WTC11 (cell line): ENCODE measurements around the gene MAPK9. TPM values are rescaled to one million over a fixed set of nuclear protein-coding genes. Genes with fewer than 3 reads are reported as not detected.

Experiments
- ATAC-seq: fragments of 200-7000 bp; cut with Tn5 transposase; 2 replicates; pipeline ENCODE4 v1.10.0; 2021; ENCODE audit warnings: mild to moderate bottlenecking, moderate library complexity
- CTCF ChIA-PET: fragments of 300-600 bp; sonication (Branson Sonifier 250); formaldehyde crosslinking; loops from one replicate; lab custom pipeline; 2021; ENCODE audit warnings: antibody characterized with exemption; lab: Charles Lee
- POLR2A ChIA-PET: fragments of 350-600 bp; sonication (Branson Sonifier 250); formaldehyde crosslinking; loops from one replicate; lab custom pipeline; 2021; ENCODE audit warnings: antibody characterized with exemption; lab: Charles Lee
- DNase-seq: peaks from one replicate; pipeline ENCODE4 v3.0.0; 2021; ENCODE audit warnings: low spot score
- H3K27ac Mint-ChIP-seq: 2 replicates; pipeline ENCODE4 v1.8.0; 2021; ENCODE audit warnings: mixed read lengths
- H3K27me3 Mint-ChIP-seq: 2 replicates; pipeline ENCODE4 v1.8.0; 2021; ENCODE audit warnings: low read depth, mild to moderate bottlenecking, moderate library complexity, mixed read lengths
- H3K36me3 Mint-ChIP-seq: 2 replicates; pipeline ENCODE4 v1.8.0; 2021; ENCODE audit warnings: mixed read lengths
- H3K4me1 Mint-ChIP-seq: 2 replicates; pipeline ENCODE4 v1.8.0; 2022; ENCODE audit warnings: mixed read lengths
- H3K4me3 Mint-ChIP-seq: 2 replicates; pipeline ENCODE4 v1.8.0; 2021; ENCODE audit warnings: mild to moderate bottlenecking, moderate library complexity, mixed read lengths
- H3K9me3 Mint-ChIP-seq: 2 replicates; pipeline ENCODE4 v1.8.0; 2021; ENCODE audit warnings: mixed read lengths
- ATF3 ChIP-seq: sonication (generic); formaldehyde crosslinking; conservative IDR thresholded peaks from 2 replicates; pipeline ENCODE4 v1.8.1; 2022; ENCODE audit warnings: mild to moderate bottlenecking, missing genetic modification reagents
- CBFB ChIP-seq: sonication (generic); formaldehyde crosslinking; IDR thresholded peaks from 2 replicates; pipeline ENCODE4 v1.8.1; 2022; ENCODE audit warnings: mild to moderate bottlenecking, low read depth, missing genetic modification reagents
- CREB1 ChIP-seq: sonication (generic); formaldehyde crosslinking; IDR thresholded peaks from 2 replicates; pipeline ENCODE4 v1.8.0; 2023; ENCODE audit warnings: mild to moderate bottlenecking, missing genetic modification reagents
- ELF4 ChIP-seq: sonication (generic); formaldehyde crosslinking; IDR thresholded peaks from 2 replicates; pipeline ENCODE4 v1.8.1; 2022; ENCODE audit warnings: low read depth, mild to moderate bottlenecking, moderate library complexity, missing genetic modification reagents
- ETV6 ChIP-seq: sonication (generic); formaldehyde crosslinking; IDR thresholded peaks from 2 replicates; pipeline ENCODE4 v1.8.1; 2022; ENCODE audit warnings: mild to moderate bottlenecking, missing genetic modification reagents
- FOXP1 ChIP-seq: sonication (generic); formaldehyde crosslinking; IDR thresholded peaks from 2 replicates; pipeline ENCODE4 v1.8.0; 2022; ENCODE audit warnings: missing genetic modification reagents, mild to moderate bottlenecking, moderate library complexity, borderline replicate concordance
- HMGA2 ChIP-seq: fragments of 250-450 bp; sonication (Bioruptor Pico); IDR thresholded peaks from 2 replicates; pipeline ENCODE4 v1.4.0; 2021; ENCODE audit warnings: mild to moderate bottlenecking, moderate library complexity
- IRF2 ChIP-seq: sonication (generic); formaldehyde crosslinking; IDR thresholded peaks from 2 replicates; pipeline ENCODE4 v1.8.0; 2022; ENCODE audit warnings: low read depth, missing genetic modification reagents, borderline replicate concordance
- KAT7 ChIP-seq: sonication (generic); formaldehyde crosslinking; IDR thresholded peaks from 2 replicates; pipeline ENCODE4 v1.8.1; 2023; ENCODE audit warnings: missing genetic modification reagents, mild to moderate bottlenecking, borderline replicate concordance
- MXD4 ChIP-seq: fragments of 250-450 bp; sonication (Bioruptor Pico); IDR thresholded peaks from 2 replicates; pipeline ENCODE4 v1.8.0; 2021; ENCODE audit warnings: mild to moderate bottlenecking, moderate library complexity, borderline replicate concordance
- MYBL2 ChIP-seq: sonication (generic); formaldehyde crosslinking; IDR thresholded peaks from 2 replicates; pipeline ENCODE4 v1.8.1; 2023; ENCODE audit warnings: mild to moderate bottlenecking, moderate library complexity, missing genetic modification reagents
- NFATC4 ChIP-seq: fragments of 250-450 bp; sonication (Bioruptor Pico); IDR thresholded peaks from 2 replicates; pipeline ENCODE4 v1.9.0; 2021; ENCODE audit warnings: mild to moderate bottlenecking
- NFYB ChIP-seq: sonication (generic); formaldehyde crosslinking; conservative IDR thresholded peaks from 2 replicates; pipeline ENCODE4 v1.8.0; 2022; ENCODE audit warnings: low read depth, missing genetic modification reagents
- NR1H2 ChIP-seq: sonication (generic); formaldehyde crosslinking; IDR thresholded peaks from 2 replicates; pipeline ENCODE4 v1.9.0; 2021; ENCODE audit warnings: mild to moderate bottlenecking, moderate library complexity, missing genetic modification reagents
- NR2C2 ChIP-seq: sonication (generic); formaldehyde crosslinking; IDR thresholded peaks from 2 replicates; pipeline ENCODE4 v1.8.0; 2022; ENCODE audit warnings: mild to moderate bottlenecking, missing genetic modification reagents
- PRDM15 ChIP-seq: sonication (generic); formaldehyde crosslinking; IDR thresholded peaks from 2 replicates; pipeline ENCODE4 v1.8.0; 2022; ENCODE audit warnings: missing genetic modification reagents
- PRRX2 ChIP-seq: fragments of 250-450 bp; sonication (Bioruptor Pico); IDR thresholded peaks from 2 replicates; pipeline ENCODE4 v1.8.0; 2021; ENCODE audit warnings: mild to moderate bottlenecking
- RELA ChIP-seq: sonication (generic); formaldehyde crosslinking; IDR thresholded peaks from 2 replicates; pipeline ENCODE4 v1.8.1; 2022; ENCODE audit warnings: missing genetic modification reagents, mild to moderate bottlenecking, borderline replicate concordance
- RORB ChIP-seq: fragments of 250-450 bp; sonication (Bioruptor Pico); IDR thresholded peaks from 2 replicates; pipeline ENCODE4 v1.9.0; 2021; ENCODE audit warnings: mild to moderate bottlenecking
- SMAD4 ChIP-seq: sonication (generic); formaldehyde crosslinking; IDR thresholded peaks from 2 replicates; pipeline ENCODE4 v1.8.0; 2022; ENCODE audit warnings: mild to moderate bottlenecking, missing genetic modification reagents
- SP1 ChIP-seq: sonication (generic); formaldehyde crosslinking; conservative IDR thresholded peaks from 2 replicates; pipeline ENCODE4 v1.8.1; 2022; ENCODE audit warnings: missing genetic modification reagents
- ZBTB21 ChIP-seq: sonication (generic); formaldehyde crosslinking; IDR thresholded peaks from 2 replicates; pipeline ENCODE4 v1.8.1; 2023; ENCODE audit warnings: mild to moderate bottlenecking, missing genetic modification reagents, borderline replicate concordance
- ZNF219 ChIP-seq: sonication (generic); formaldehyde crosslinking; IDR thresholded peaks from 2 replicates; pipeline ENCODE4 v1.8.0; 2023; ENCODE audit warnings: missing genetic modification reagents, mild to moderate bottlenecking, borderline replicate concordance
- ZNF281 ChIP-seq: sonication (generic); formaldehyde crosslinking; IDR thresholded peaks from 2 replicates; pipeline ENCODE4 v1.8.0; 2023; ENCODE audit warnings: mild to moderate bottlenecking, missing genetic modification reagents
- ZNF317 ChIP-seq: sonication (generic); formaldehyde crosslinking; IDR thresholded peaks from 2 replicates; pipeline ENCODE4 v1.8.1; 2023; ENCODE audit warnings: low read depth, mild to moderate bottlenecking, moderate library complexity, missing genetic modification reagents, borderline replicate concordance
- ZNF425 ChIP-seq: fragments of 250-450 bp; sonication (Bioruptor Pico); conservative IDR thresholded peaks from 2 replicates; pipeline ENCODE4 v1.9.0; 2021; ENCODE audit warnings: mild to moderate bottlenecking
- ZNF671 ChIP-seq: fragments of 250-450 bp; sonication (Bioruptor Pico); IDR thresholded peaks from 2 replicates; pipeline ENCODE4 v1.8.0; 2021; ENCODE audit warnings: mild to moderate bottlenecking
- total RNA-seq: library from RNA; stranded (reverse); gene quantifications from 3 replicates; pipeline ENCODE4 v1.2.3, GENCODE V29; 2021

MAPK9 gene
- total RNA-seq, 1 experiment from 2014 or later = 42.9 TPM

- CTCF ChIA-PET = interaction anchor here (0.9 to 4.5 kb wide), 8 partner anchors 26 to 195 kb away, joined by 4 to 21 read pairs (median 7); partner anchors contain the start of gene RASGEF1C
- no peak for ATAC-seq
These were observed 2.5 kb downstream of the MAPK9 start for GRCh38 chr5:180289433-180289832.

GRCh38 chr5:180287868-180288267 lies 4.0 kb downstream of the MAPK9 start:
- H3K27ac Mint-ChIP-seq = peak overlapping the region; percentile 3
- ChIA-PET CTCF (interaction anchor here (4.5 kb wide), 1 partner anchor 28 kb away, joined by 21 read pairs; no protein-coding TSS in a partner anchor), POLR2A (no interaction called here)
- H3K36me3 Mint-ChIP-seq = peaks cover 27% of the 10 kb centered on the region
- H3K9me3 Mint-ChIP-seq = no peaks in the 10 kb centered on the region
- no peak overlapping the region for H3K4me3 Mint-ChIP-seq
- peaks cover 44% of the 10 kb centered on the region for H3K4me1 Mint-ChIP-seq
- H3K27me3 Mint-ChIP-seq = no peaks in the 10 kb centered on the region
- no peak for ATAC-seq
- no peak for TF ChIP-seq ZNF219 (CRISPR knock-in tag)
- TF ChIP-seq KAT7 = no peak
- TF ChIP-seq HMGA2 = no peak
- TF ChIP-seq ELF4 (CRISPR knock-in tag) = no peak
- TF ChIP-seq NFYB (CRISPR knock-in tag) = no peak
- TF ChIP-seq IRF2 (CRISPR knock-in tag) = no peak
- no peak for TF ChIP-seq ATF3 (CRISPR knock-in tag)
- no peak for TF ChIP-seq CBFB (CRISPR knock-in tag)
- no peak for TF ChIP-seq ZNF317 (CRISPR knock-in tag)
- DNase-seq = no peak

More at GRCh38 chr5:180289433-180289832, 2.5 kb downstream of the MAPK9 start:
- no peaks in the 10 kb centered on the region for H3K27me3 Mint-ChIP-seq
- POLR2A ChIA-PET = no interaction called here
- no peak for DNase-seq
- H3K27ac Mint-ChIP-seq = no peak overlapping the region
- TF ChIP-seq SP1 (CRISPR knock-in tag) = no peak
- no peak for TF ChIP-seq ZBTB21 (CRISPR knock-in tag)
- no peak for TF ChIP-seq MXD4 (CRISPR knock-in tag)
- no peak for TF ChIP-seq CREB1
- H3K4me3 Mint-ChIP-seq = no peak overlapping the region
- peaks cover 24% of the 10 kb centered on the region for H3K36me3 Mint-ChIP-seq
- H3K4me1 Mint-ChIP-seq = peaks cover 55% of the 10 kb centered on the region
- no peaks in the 10 kb centered on the region for H3K9me3 Mint-ChIP-seq

- DNase-seq (no peak), ATAC-seq (no peak)
- H3K4me1 Mint-ChIP-seq = peaks cover 44% of the 10 kb centered on the region
- H3K4me3 Mint-ChIP-seq = no peak overlapping the region
- no peaks in the 10 kb centered on the region for H3K27me3 Mint-ChIP-seq
- ChIA-PET CTCF (no interaction called here), POLR2A (no interaction called here)
- H3K36me3 Mint-ChIP-seq = peaks cover 27% of the 10 kb centered on the region
- H3K27ac Mint-ChIP-seq = no peak overlapping the region
- no peaks in the 10 kb centered on the region for H3K9me3 Mint-ChIP-seq
- TF ChIP-seq HMGA2 (no peak), RORB (CRISPR knock-in tag) (no peak), NR2C2 (CRISPR knock-in tag) (no peak), PRDM15 (CRISPR knock-in tag) (no peak), ZNF425 (CRISPR knock-in tag) (no peak), RELA (no peak), ETV6 (CRISPR knock-in tag) (no peak), MYBL2 (no peak), NFYB (CRISPR knock-in tag) (no peak), PRRX2 (CRISPR knock-in tag) (no peak), SMAD4 (CRISPR knock-in tag) (no peak), FOXP1 (no peak), NFATC4 (no peak), ZNF671 (CRISPR knock-in tag) (no peak), NR1H2 (CRISPR knock-in tag) (no peak), ZNF281 (CRISPR knock-in tag) (no peak)
These were observed 4.5 kb downstream of the MAPK9 start for GRCh38 chr5:180287404-180287803.
